Keratinocyte (primary cell): ENCODE measurements around the gene CNN1.

Source experiments
- CTCF ChIP-seq, 3 experiments: IDR thresholded peaks in 1 of 3; conservative IDR thresholded peaks in 1 of 3; optimal IDR thresholded peaks in 1 of 3; 2 replicates in 2 of 3; 3 replicates in 1 of 3; pipeline versions ENCODE3 to v1.5.1; 2011; ENCODE audit warnings: low read length in 3 of 3, mild to moderate bottlenecking in 3 of 3, moderate library complexity in 2 of 3, control low read depth in 1 of 3, inconsistent platforms in 1 of 3; ENCODE audit not compliant: insufficient read depth in 2 of 3; ENCODE audit errors: extremely low read depth in 1 of 3
- EZH2 ChIP-seq: IDR thresholded peaks from one replicate; pipeline ENCODE4 v1.6.1; 2012; ENCODE audit warnings: inconsistent platforms, mild to moderate bottlenecking, low read length, moderate library complexity

GRCh38 chr19:11594084-11594483 is 55.4 kb downstream of the CNN1 start:
- TF ChIP-seq CTCF (optimal IDR thresholded peaks at IDR 0.05 in 1 of 3, IDR thresholded peaks at IDR 0.05 in 1 of 3, conservative IDR thresholded peaks at IDR 0.05 in 1 of 3; ENCODE audit: extremely low read depth in 1 of 3, insufficient read depth in 2 of 3, low read length in 3 of 3) (no peak), EZH2 (no peak)
